Measurements from ENCODE around the gene KITLG. TPM values are rescaled to one million over a fixed set of nuclear protein-coding genes. Genes with fewer than 3 reads are reported as not detected.

The KITLG gene
- total RNA-seq, 1 experiment from 2014 or later, result 7.4 TPM

GRCh38 chr12:88472775-88473174 is 107.5 kb downstream of the KITLG start:
- ChIA-PET POLR2A (no interaction called here), CTCF (no interaction called here)
- no peak for TF ChIP-seq POLR2AphosphoS5 (IDR thresholded peaks at IDR 0.05; ENCODE audit: low read depth, low read length)
- no peak for TF ChIP-seq SIN3A (IDR thresholded peaks at IDR 0.05; ENCODE audit: borderline replicate concordance, insufficient read depth, low read depth, low read length)
- no peak for TF ChIP-seq REST (IDR thresholded peaks at IDR 0.05; ENCODE audit: insufficient read depth in 1 of 2, low read depth in 2 of 2, low read length in 1 of 2)
- no peak for TF ChIP-seq TCF7L2 (IDR thresholded peaks at IDR 0.05; ENCODE audit: low read depth, low read length)
- TF ChIP-seq CTCF (IDR thresholded peaks at IDR 0.05), result no peak
- H3K27ac ChIP-seq (ENCODE audit: low read length), result no peak overlapping the region
- BruUV-seq (replicated peaks), result no TSS peak
- H3K27me3 ChIP-seq (ENCODE audit: control insufficient read depth, insufficient read depth, low read length), result no peaks in the 10 kb centered on the region
- intact Hi-C loops (cut with micrococcal nuclease; ENCODE audit: unreplicated experiment), result no loop called here
- H3K9me3 ChIP-seq (ENCODE audit: control insufficient read depth, insufficient read depth, low read depth, low read length), result no peaks in the 10 kb centered on the region
- no peak overlapping the region for H3K4me3 ChIP-seq (ENCODE audit: low read depth in 2 of 2, low read length in 2 of 2)
- in situ Hi-C loops (cut with HindIII; ENCODE audit: low pct_unique_long_range_greater_than_20kb, low sequenced_read_pairs), result no loop called here
- DNase-seq (ENCODE audit: low read depth, low spot score), result no peak
- ATAC-seq, result no peak
- H3K4me1 ChIP-seq (ENCODE audit: control insufficient read depth, insufficient read depth, low read length), result no peaks in the 10 kb centered on the region
- H3K36me3 ChIP-seq (ENCODE audit: control insufficient read depth, insufficient read depth, low read length), result no peaks in the 10 kb centered on the region

- Histone ChIP-seq H3K9me3 (ENCODE audit: control insufficient read depth, insufficient read depth, low read depth, low read length) (no peaks in the 10 kb centered on the region), H3K36me3 (ENCODE audit: control insufficient read depth, insufficient read depth, low read length) (no peaks in the 10 kb centered on the region), H3K4me3 (ENCODE audit: low read depth in 2 of 2, low read length in 2 of 2) (no peak overlapping the region), H3K27ac (ENCODE audit: low read length) (no peak overlapping the region), H3K27me3 (ENCODE audit: control insufficient read depth, insufficient read depth, low read length) (no peaks in the 10 kb centered on the region), H3K4me1 (ENCODE audit: control insufficient read depth, insufficient read depth, low read length) (no peaks in the 10 kb centered on the region)
- CTCF ChIA-PET, result no interaction called here
- in situ Hi-C loops (cut with HindIII; ENCODE audit: low pct_unique_long_range_greater_than_20kb, low sequenced_read_pairs), result no loop called here
- intact Hi-C loops (cut with micrococcal nuclease; ENCODE audit: unreplicated experiment), result no loop called here
- no peak for DNase-seq (ENCODE audit: low read depth, low spot score)
- POLR2A ChIA-PET, result no interaction called here
- TF ChIP-seq POLR2AphosphoS5 (IDR thresholded peaks at IDR 0.05; ENCODE audit: low read depth, low read length) (no peak), REST (IDR thresholded peaks at IDR 0.05; ENCODE audit: insufficient read depth in 1 of 2, low read depth in 2 of 2, low read length in 1 of 2) (no peak), CTCF (IDR thresholded peaks at IDR 0.05) (no peak), TCF7L2 (IDR thresholded peaks at IDR 0.05; ENCODE audit: low read depth, low read length) (no peak), SIN3A (IDR thresholded peaks at IDR 0.05; ENCODE audit: borderline replicate concordance, insufficient read depth, low read depth, low read length) (no peak)
- no TSS peak for BruUV-seq (replicated peaks)
- no peak for ATAC-seq
Measured at GRCh38 chr12:88472248-88472647, 108.0 kb downstream of the KITLG start.
